GM21515 (cell line): Measurements from ENCODE around the gene CGA.
"Not testable (repeated sequence)": the region's sequence is repeated elsewhere in the genome, so short reads cannot be mapped to it uniquely, and the experiment has no call there.

Experiments used
- ATAC-seq: cut with Tn5 transposase; IDR thresholded peaks from one replicate; pipeline ENCODE4 v1.9.1; 2021; ENCODE audit not compliant: unreplicated experiment

The CGA gene

GRCh38 chr6:87095087-87095509 is at the start of gene CGA:
Gene CGA, minus strand, starts transcription at chr6:87095106. Its CDS starts 6,906 bp downstream, at chr6:87088200.
- ATAC-seq, result no peak

GRCh38 chr6:87139927-87140326 is 45.0 kb upstream of the CGA start:
- not testable (repeated sequence) for ATAC-seq

- ATAC-seq, result peak; percentile 56
These were observed 44.3 kb upstream of the CGA start for GRCh38 chr6:87139236-87139635.

DNA sequence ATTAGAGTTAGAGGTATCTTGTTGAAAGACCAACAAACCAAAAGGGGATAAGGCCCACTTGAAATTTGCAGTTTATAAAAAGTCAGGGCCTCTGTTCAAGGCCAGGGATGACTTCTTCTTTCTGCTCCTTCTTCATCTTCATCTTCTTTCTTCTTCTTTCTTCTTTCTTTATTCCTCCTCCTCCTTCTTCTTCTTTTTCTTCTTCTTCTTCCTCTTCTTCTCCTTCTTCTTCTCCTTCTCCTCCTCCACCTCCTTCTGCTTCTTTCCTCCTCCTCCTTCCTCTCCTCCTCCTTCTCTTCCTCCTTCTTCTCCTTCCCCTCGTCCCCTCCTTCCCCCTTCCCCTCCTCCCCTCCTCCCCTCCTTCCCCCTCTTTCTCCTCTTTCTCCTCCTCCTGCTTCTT is 42.1 kb upstream of the CGA start:
- no peak for ATAC-seq

- no peak for ATAC-seq
These were observed 32.8 kb upstream of the CGA start for GRCh38 chr6:87127737-87128136.

DNA sequence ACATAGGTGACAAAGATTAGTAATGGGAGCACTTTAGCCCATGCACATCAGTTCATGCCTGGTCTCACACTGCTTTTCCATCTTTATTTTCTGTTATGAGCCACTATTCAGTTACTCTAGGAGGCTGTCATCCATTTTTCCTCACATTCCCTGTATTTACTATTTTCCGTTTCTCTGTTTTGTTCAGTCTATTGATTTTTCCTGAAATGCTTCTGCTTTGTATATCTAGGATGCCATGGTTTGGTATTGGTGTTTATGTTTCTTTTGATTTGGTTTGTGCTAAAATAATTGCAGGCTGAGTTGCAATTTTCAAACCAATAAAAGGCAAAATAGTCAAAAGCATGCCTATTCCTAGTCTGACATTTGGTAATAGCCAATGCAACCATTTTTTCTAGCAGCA is 31.6 kb upstream of the CGA start:
- ATAC-seq, result no peak

- ATAC-seq, result no peak
These were observed 29.2 kb upstream of the CGA start for GRCh38 chr6:87124074-87124473.

DNA sequence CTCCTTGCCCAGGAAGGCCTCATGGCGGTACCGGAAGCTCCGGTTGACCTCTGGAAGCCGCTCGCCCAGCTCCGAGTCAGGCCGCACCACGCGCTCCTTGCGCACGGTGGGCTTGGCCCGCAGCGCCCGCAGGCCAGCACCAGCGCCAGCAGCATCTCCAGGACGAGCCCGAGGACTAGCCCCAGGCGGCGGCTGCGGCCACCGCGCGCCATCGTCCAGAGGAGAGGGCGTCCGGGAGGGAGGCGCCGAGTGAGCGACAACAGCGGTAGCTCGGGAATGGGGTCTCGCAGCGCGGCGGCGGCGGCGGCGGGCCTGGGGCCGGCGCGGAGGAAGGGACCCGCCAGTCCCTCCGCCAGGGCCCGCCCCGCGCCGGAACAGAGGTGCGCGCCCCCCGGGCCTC is 27.6 kb upstream of the CGA start:
- ATAC-seq, result no peak

DNA sequence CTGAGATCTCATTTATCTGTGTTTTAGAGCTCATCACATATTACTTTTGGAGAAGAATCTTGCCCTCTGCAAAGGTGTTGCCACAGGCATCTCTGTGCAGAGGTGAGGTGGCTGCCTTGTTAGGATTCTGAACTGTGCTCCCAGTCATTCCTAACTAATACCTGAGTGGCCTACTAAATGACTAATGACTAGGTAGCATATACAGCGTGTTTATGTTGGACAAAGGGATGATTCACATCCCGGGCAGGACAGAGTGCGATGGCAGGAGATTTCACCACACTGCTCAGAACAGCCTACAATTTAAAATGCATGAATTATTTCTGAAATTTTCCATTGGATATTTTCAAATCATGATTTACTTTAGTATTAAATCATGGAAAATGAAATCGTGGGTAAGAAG is 23.1 kb upstream of the CGA start:
- ATAC-seq, result no peak

GRCh38 chr6:87116922-87117321 is 22.0 kb upstream of the CGA start:
- no peak for ATAC-seq

GRCh38 chr6:87115402-87116135 is 20.7 kb upstream of the CGA start:
- peak; percentile 83 for ATAC-seq

GRCh38 chr6:87110636-87111035 is 15.7 kb upstream of the CGA start:
- no peak for ATAC-seq

GRCh38 chr6:87105823-87106222 is 10.9 kb upstream of the CGA start:
- no peak for ATAC-seq

- ATAC-seq, result no peak
These were observed 9.8 kb upstream of the CGA start for GRCh38 chr6:87104667-87105066.

GRCh38 chr6:87103977-87104601 is 9.2 kb upstream of the CGA start:
- ATAC-seq, result no peak

DNA sequence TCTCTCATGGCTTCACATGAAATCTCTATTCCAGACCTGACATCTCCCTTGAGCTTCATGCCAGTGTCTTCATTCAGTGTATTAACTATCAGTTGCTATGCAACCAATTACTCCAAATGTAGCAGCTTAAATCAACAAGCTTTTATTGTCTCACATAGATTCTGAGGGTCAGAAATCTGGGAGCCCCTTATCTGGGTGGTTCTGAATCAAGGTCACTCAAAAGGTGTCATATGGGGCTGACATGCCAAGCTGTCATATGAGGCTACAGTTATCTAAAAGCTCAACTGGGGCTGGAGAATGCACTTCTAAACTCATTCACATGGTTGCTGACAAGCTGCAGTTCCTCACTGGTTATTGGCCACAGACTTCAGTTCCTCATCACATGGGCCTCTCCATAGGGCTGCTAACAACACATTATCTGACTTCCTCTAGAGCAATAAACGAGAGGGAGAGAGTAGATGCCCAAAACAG is 7.3 kb upstream of the CGA start:
- ATAC-seq, result no peak

DNA sequence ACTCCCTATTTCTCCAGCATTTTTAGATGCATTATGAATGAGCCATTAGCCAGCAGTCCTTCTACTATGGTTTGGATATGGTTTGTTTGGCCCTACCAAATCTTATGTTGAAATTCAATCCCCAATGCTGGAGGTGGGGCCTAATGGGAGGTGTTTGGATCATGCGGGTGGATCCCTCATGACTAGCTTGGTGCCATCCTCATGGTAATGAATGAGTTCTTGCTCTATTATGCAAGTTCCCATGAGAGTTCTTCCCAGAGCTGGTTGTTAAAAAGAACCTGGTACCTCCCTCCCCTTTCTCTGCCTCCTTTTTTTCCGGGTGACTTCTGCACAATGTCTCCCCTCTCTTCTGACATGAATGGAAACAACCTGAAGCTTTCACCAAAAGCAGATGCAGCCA is 6.2 kb upstream of the CGA start:
- ATAC-seq, result no peak

GRCh38 chr6:87100216-87100615 is 5.3 kb upstream of the CGA start:
- no peak for ATAC-seq

DNA sequence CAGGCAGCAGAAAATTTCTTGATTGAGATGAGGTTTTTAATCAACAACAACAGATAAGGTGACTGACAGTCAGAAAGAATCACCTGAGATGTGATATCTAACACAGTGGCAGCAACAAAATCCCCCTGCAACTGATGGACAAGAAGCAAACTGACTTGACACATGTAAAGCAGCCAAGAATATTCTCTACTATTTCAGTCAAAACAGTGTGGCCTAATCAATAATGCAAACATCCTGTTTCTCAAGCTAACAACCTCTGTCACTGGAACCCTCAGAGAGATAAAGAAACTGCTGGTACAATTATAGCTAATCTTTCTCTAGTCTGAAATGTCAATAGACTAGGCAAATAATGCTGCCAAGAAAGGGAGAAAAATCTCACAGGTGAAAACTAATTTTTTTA is 4.6 kb upstream of the CGA start:
- ATAC-seq, result no peak

DNA sequence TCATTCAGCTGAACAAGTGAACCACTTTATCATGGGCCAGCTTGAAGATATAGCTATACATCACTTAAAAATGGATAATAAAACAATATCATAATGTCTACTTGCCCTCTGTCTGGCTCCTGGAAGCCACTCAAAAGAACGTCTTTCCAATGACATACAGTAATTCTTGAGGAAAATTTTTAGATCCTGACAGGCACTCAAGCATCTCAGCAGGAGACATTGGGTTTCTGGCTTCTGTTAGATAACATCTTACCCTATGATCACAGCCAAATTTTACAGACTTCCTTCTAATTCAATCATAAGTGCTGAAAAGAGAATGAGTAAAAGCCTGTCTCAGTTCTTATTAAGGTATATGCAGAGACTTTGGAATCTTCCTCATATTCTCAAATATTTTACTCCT is 330 bp downstream of the CGA start:
- ATAC-seq, result no peak

- ATAC-seq, result no peak
These were observed 1.3 kb downstream of the CGA start for GRCh38 chr6:87093651-87094050.

DNA sequence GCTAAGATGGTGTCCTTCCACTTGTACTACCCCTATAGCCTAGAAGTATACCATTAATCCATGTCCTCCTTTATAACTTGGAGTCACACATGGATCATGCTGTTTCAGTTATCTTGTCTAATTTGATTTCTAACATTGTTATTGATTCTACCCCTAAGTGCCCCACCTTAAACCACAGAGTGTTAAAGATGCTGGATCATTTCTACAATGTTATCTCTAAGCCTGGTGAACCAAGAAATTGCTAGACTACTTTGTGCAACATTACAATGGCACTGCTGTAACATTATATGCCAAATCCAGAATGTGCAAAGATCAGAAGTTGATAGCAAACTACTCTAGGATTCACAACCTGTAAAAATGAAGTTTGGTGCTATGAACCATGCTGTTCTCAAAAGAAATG is 1.7 kb downstream of the CGA start:
- no peak for ATAC-seq

DNA sequence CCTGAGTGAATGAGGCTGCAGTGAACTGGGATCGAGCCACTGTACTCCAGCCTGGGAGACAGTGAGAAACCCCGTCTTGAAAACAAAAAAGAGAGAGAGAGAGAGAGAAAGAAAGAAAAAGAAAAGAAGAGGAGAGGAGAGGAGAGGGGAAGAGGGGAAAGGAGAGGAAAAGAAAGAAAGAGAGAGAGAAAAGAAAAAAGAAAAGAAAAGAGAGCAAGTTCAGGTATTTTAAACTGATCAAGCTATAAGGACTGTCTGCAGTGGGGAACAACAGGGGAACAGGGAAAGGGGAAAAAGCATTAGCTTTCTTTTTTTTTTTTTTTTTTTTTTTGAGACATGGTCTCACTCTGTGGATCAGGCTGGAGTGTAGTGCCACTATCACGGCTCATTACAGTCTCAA is 2.5 kb downstream of the CGA start:
- ATAC-seq, result no peak
